ENCODE data around the gene ZFP91.

The ZFP91 gene

GRCh38 chr11:58631378-58631777 lies 52.5 kb downstream of the ZFP91 start:
- DNase-seq (ENCODE audit: low read depth, low spot score): no peak

- no peak for DNase-seq (ENCODE audit: low read depth, low spot score)
Measured at GRCh38 chr11:58632510-58632909, 53.6 kb downstream of the ZFP91 start.

GRCh38 chr11:58636587-58636986 lies 57.7 kb downstream of the ZFP91 start:
- no peak for DNase-seq (ENCODE audit: low read depth, low spot score)

- DNase-seq (ENCODE audit: low read depth, low spot score): no peak
Measured at GRCh38 chr11:58637371-58637770, 58.5 kb downstream of the ZFP91 start.

- DNase-seq (ENCODE audit: low read depth, low spot score): no peak
Measured at GRCh38 chr11:58639103-58639502, 60.2 kb downstream of the ZFP91 start.

- DNase-seq (ENCODE audit: low read depth, low spot score): no peak
Measured at GRCh38 chr11:58639669-58640068, 60.8 kb downstream of the ZFP91 start.

GRCh38 chr11:58640386-58641023 lies 61.6 kb downstream of the ZFP91 start:
- no peak for DNase-seq (ENCODE audit: low read depth, low spot score)

- DNase-seq (ENCODE audit: low read depth, low spot score): no peak
Measured at GRCh38 chr11:58641341-58641740, 62.5 kb downstream of the ZFP91 start.

GRCh38 chr11:58641803-58642581 lies 63.1 kb downstream of the ZFP91 start:
- no peak for DNase-seq (ENCODE audit: low read depth, low spot score)

GRCh38 chr11:58645854-58646253 lies 67.0 kb downstream of the ZFP91 start:
- no peak for DNase-seq (ENCODE audit: low read depth, low spot score)

- DNase-seq (ENCODE audit: low read depth, low spot score): no peak
Measured at GRCh38 chr11:58647141-58647699, 68.4 kb downstream of the ZFP91 start.

GRCh38 chr11:58647866-58648265 lies 69.0 kb downstream of the ZFP91 start:
- DNase-seq (ENCODE audit: low read depth, low spot score): no peak

GRCh38 chr11:58649623-58650022 lies 70.8 kb downstream of the ZFP91 start:
- DNase-seq (ENCODE audit: low read depth, low spot score): no peak

GRCh38 chr11:58650496-58650895 lies 71.6 kb downstream of the ZFP91 start:
- DNase-seq (ENCODE audit: low read depth, low spot score): no peak

GRCh38 chr11:58652726-58653280 lies 73.9 kb downstream of the ZFP91 start:
- DNase-seq (ENCODE audit: low read depth, low spot score): no peak

- peak; percentile 90 for DNase-seq (ENCODE audit: low read depth, low spot score)
Measured at GRCh38 chr11:58654079-58654907, 75.4 kb downstream of the ZFP91 start.

- DNase-seq (ENCODE audit: low read depth, low spot score): no peak
Measured at GRCh38 chr11:58654908-58655296, 76.0 kb downstream of the ZFP91 start.

- DNase-seq (ENCODE audit: low read depth, low spot score): no peak
Measured at GRCh38 chr11:58656348-58656747, 77.5 kb downstream of the ZFP91 start.

- DNase-seq (ENCODE audit: low read depth, low spot score): no peak
Measured at GRCh38 chr11:58658623-58659022, 79.8 kb downstream of the ZFP91 start.

GRCh38 chr11:58659404-58659803 lies 80.5 kb downstream of the ZFP91 start:
- no peak for DNase-seq (ENCODE audit: low read depth, low spot score)

- DNase-seq (ENCODE audit: low read depth, low spot score): no peak
Measured at GRCh38 chr11:58659910-58660570, 81.2 kb downstream of the ZFP91 start.
